GM19395 (cell line): ENCODE results near the gene LOXHD1.

Experiments used
- ATAC-seq: cut with Tn5 transposase; IDR thresholded peaks from one replicate; pipeline ENCODE4 v1.9.1; 2021; ENCODE audit warnings: mild to moderate bottlenecking, moderate library complexity; ENCODE audit not compliant: unreplicated experiment

Gene LOXHD1

GRCh38 chr18:46657115-46657955 is at the start of gene LOXHD1:
LOXHD1 (minus strand) TSS chr18:46657220; CDS start chr18:46657033, 187 bp downstream.
- no peak for ATAC-seq

GRCh38 chr18:46705521-46705920 is 48.5 kb upstream of the LOXHD1 start:
- no peak for ATAC-seq

- ATAC-seq, result no peak
Measured at GRCh38 chr18:46704816-46705215, 47.8 kb upstream of the LOXHD1 start.

- no peak for ATAC-seq
Measured at GRCh38 chr18:46704189-46704588, 47.2 kb upstream of the LOXHD1 start.

GRCh38 chr18:46702471-46702870 is 45.5 kb upstream of the LOXHD1 start:
- ATAC-seq, result no peak

GRCh38 chr18:46700066-46700824 is 43.2 kb upstream of the LOXHD1 start:
- ATAC-seq, result no peak

GRCh38 chr18:46696702-46697101 is 39.7 kb upstream of the LOXHD1 start:
- ATAC-seq, result no peak

GRCh38 chr18:46696268-46696667 is 39.2 kb upstream of the LOXHD1 start:
- ATAC-seq, result no peak

GRCh38 chr18:46693996-46694395 is 37.0 kb upstream of the LOXHD1 start:
- no peak for ATAC-seq

GRCh38 chr18:46688853-46689525 is 32.0 kb upstream of the LOXHD1 start:
- ATAC-seq, result no peak

- ATAC-seq, result no peak
Measured at GRCh38 chr18:46686186-46686585, 29.2 kb upstream of the LOXHD1 start.

GRCh38 chr18:46683252-46683651 is 26.2 kb upstream of the LOXHD1 start:
- no peak for ATAC-seq

- no peak for ATAC-seq
Measured at GRCh38 chr18:46680784-46681695, 24.0 kb upstream of the LOXHD1 start.

- no peak for ATAC-seq
Measured at GRCh38 chr18:46679846-46680598, 23.0 kb upstream of the LOXHD1 start.

GRCh38 chr18:46678785-46679399 is 21.9 kb upstream of the LOXHD1 start:
- ATAC-seq, result no peak

- no peak for ATAC-seq
Measured at GRCh38 chr18:46678041-46678440, 21.0 kb upstream of the LOXHD1 start.

GRCh38 chr18:46677611-46678010 is 20.6 kb upstream of the LOXHD1 start:
- ATAC-seq, result no peak

GRCh38 chr18:46676182-46676835 is 19.3 kb upstream of the LOXHD1 start:
- ATAC-seq, result no peak

- ATAC-seq, result no peak
Measured at GRCh38 chr18:46675112-46675511, 18.1 kb upstream of the LOXHD1 start.
